Thyroid gland (tissue), 4 donors: ENCODE data around the gene H6PD.

ENCODE experiments used
- CTCF ChIP-seq, 6 experiments: fragments of 200-600 bp in 3 of 6; fragments of 450-650 bp in 3 of 6; sonication (generic) in 3 of 6; IDR thresholded peaks; one replicate each; pipeline ENCODE4 v1.5.1; 2016 to 2019; ENCODE audit warnings: antibody characterized with exemption in 6 of 6, mild to moderate bottlenecking in 2 of 6, inconsistent platforms in 1 of 6, moderate library complexity in 1 of 6
- POLR2A ChIP-seq, 2 donors: fragments of 450-650 bp; IDR thresholded peaks; one replicate each; pipeline ENCODE4 v1.6.1; 2017; ENCODE audit warnings: antibody characterized with exemption in 2 of 2, mild to moderate bottlenecking in 2 of 2, moderate library complexity in 1 of 2

DNA sequence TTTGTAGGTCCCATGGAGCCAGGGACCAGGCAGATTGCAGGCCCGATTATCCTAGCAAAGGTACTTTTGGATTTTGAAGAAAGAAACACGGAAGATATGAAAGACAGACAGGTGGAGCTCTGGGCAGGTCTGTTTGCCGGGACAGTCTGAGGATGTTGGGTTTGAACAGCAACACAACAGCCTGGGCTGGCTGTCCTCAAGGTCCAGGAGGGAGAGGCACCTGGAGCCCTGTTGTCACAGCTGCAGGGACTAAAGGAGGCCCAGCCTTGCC is 14.6 kb downstream of the H6PD start:
- TF ChIP-seq CTCF (IDR thresholded peaks at IDR 0.05) (no peak), POLR2A (IDR thresholded peaks at IDR 0.05) (no peak)
